ENCODE results near the gene MAEA.

DNA sequence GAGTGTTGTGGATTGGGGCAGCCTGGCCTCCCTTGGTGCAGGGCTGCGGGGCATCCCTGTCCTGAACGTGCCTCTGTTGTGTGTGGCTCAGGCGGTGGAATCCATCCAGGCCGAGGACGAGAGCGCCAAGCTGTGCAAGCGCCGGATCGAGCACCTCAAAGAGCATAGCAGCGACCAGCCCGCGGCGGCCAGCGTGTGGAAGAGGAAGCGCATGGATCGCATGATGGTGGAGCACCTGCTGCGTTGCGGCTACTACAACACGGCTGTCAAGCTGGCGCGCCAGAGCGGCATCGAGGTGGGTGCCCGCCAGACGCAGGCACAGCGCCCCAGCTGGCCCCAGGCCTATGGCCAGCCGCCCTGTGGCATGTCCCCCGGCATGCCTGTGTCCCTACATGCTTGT is 25.6 kb downstream of the MAEA start:
- TF ChIP-seq CTCF (conservative IDR thresholded peaks at IDR 0.05; ENCODE audit: low read depth in 2 of 2) (no peak), REST (IDR thresholded peaks at IDR 0.05; ENCODE audit: unreplicated experiment) (no peak), POLR2AphosphoS5 (IDR thresholded peaks at IDR 0.05; ENCODE audit: low read depth) (no peak), EZH2 (IDR thresholded peaks at IDR 0.05; ENCODE audit: low read depth, unreplicated experiment) (no peak), CREB1 (CRISPR knock-in tag; IDR thresholded peaks at IDR 0.05; ENCODE audit: low read depth) (no peak), JUNB (IDR thresholded peaks at IDR 0.05; ENCODE audit: unreplicated experiment) (no peak), ZNF331 (CRISPR knock-in tag; IDR thresholded peaks at IDR 0.05; ENCODE audit: low read depth) (no peak), STAT1 (IDR thresholded peaks at IDR 0.05; ENCODE audit: unreplicated experiment) (no peak)
